ENCODE measurements around the gene CTU2.

GRCh38 chr16:88732172-88732960 lies 26.1 kb downstream of the CTU2 start:
- TF ChIP-seq POLR2A (IDR thresholded peaks at IDR 0.05; ENCODE audit: low read depth, low read length) (no peak), TAF1 (IDR thresholded peaks at IDR 0.05; ENCODE audit: borderline replicate concordance, low read depth, low read length) (no peak), POLR2AphosphoS5 (IDR thresholded peaks at IDR 0.05; ENCODE audit: low read depth, low read length) (no peak)
